Ovary (tissue), 9 donors: ENCODE measurements around the gene NDC1. TPM values are rescaled to one million over a fixed set of nuclear protein-coding genes. Genes with fewer than 3 reads are reported as not detected.
A peak's percentile ranks its signal among the peaks of the same experiment; 100 is the strongest.

Source experiments
- DNase-seq, 5 donors: peaks; one replicate each; pipeline ENCODE4 v3.0.0-alpha.2; 2019 to 2020
- H3K27ac ChIP-seq, 2 donors: fragments of 200-600 bp; one replicate each; pipeline versions ENCODE4 v1.5.1 to v1.8.0; 2019 to 2022
- H3K27me3 ChIP-seq: fragments of 200-600 bp; one replicate; pipeline ENCODE4 v1.8.0; 2022
- H3K36me3 ChIP-seq: fragments of 200-600 bp; sonication (generic); one replicate; pipeline ENCODE4 v1.5.1; 2019
- H3K4me1 ChIP-seq: one replicate; pipeline ENCODE4 v1.8.1; 2013; ENCODE audit warnings: mild to moderate bottlenecking, moderate library complexity; ENCODE audit not compliant: insufficient read depth
- H3K4me3 ChIP-seq: fragments of 200-600 bp; sonication (generic); one replicate; pipeline ENCODE4 v1.5.1; 2017
- H3K9me3 ChIP-seq, 2 donors: fragments of 200-600 bp in 1 of 2; sonication (generic) in 1 of 2; one replicate each; pipeline versions ENCODE4 v1.5.1 to v1.8.1; 2013 to 2019; ENCODE audit warnings: mild to moderate bottlenecking in 1 of 2, moderate library complexity in 1 of 2
- CTCF ChIP-seq, 3 donors: fragments of 450-650 bp in 2 of 3; fragments of 200-600 bp in 1 of 3; IDR thresholded peaks; one replicate each; pipeline versions ENCODE4 v1.5.1 to v1.8.0; 2016 to 2022; ENCODE audit warnings: antibody characterized with exemption in 3 of 3, mild to moderate bottlenecking in 1 of 3
- EP300 ChIP-seq: sonication (generic); formaldehyde crosslinking; IDR thresholded peaks from one replicate; pipeline ENCODE4 v1.6.1; 2017; ENCODE audit warnings: antibody characterized with exemption
- POLR2A ChIP-seq: fragments of 450-650 bp; IDR thresholded peaks from one replicate; pipeline ENCODE4 v1.6.1; 2017; ENCODE audit warnings: antibody characterized with exemption, mild to moderate bottlenecking, moderate library complexity
- WGBS, 3 donors: extraction: QIAGEN DNeasy Blood & Tissue Kit in 1 of 3; methylation state at CpG; one replicate each; pipeline versions ENCODE4 v1.1.5 to v1.1.7; 2013 to 2017; 5-methylcytosine and 5-hydroxymethylcytosine counted together
- intact Hi-C, 4 donors: fragments of 100-400 bp; cut with DNase I; formaldehyde crosslinking; loops; one replicate each; pipeline versions ENCODE4 v1.11.0 to v1.15.1; 2022 to 2023
- polyA plus RNA-seq, 2 donors: library from polyadenylated mRNA; stranded (reverse); fragments of 200-250 nt in 1 of 2; fragments of 350-450 nt in 1 of 2; fragmentation: Illumina TruSeq in 1 of 2; extraction: RNeasy Lipid Tissue Mini Kit (QIAGEN cat#74804) in 1 of 2; gene quantifications; one replicate each; pipeline ENCODE4 v1.2.3, GENCODE V29; 2013 to 2014
- total RNA-seq, 7 donors: library from RNA; depleted of rRNA in 2 of 7; stranded (reverse); fragments of >200 nt in 2 of 7; fragmentation: NEBNext Ultra II Directional in 3 of 7; extraction: Animal tissue kit (Norgen Biotek cat#: 25700) in 3 of 7; gene quantifications; one replicate each; pipeline versions ENCODE4 v1.1.0 to v1.2.4, GENCODE V29; 2016 to 2023
- donor health status: DM: no; HTN: no; CAD: no; lungs with moderate emphysema.
- donor health status: DM: no; HTN: no; CAD: no.
- donor health status: Bipolar disorder and iron deficiency.
- donor health status: DM: yes; HTN: yes; CAD: no.
- donor health status: DM: no; HTN: no; CAD: no.
- donor health status: DM: yes; HTN: yes; CAD: no.

The NDC1 gene
- total and polyA plus RNA-seq, 9 donors, result 4.3 to 11.9 (median 8.6) TPM

GRCh38 chr1:53740621-53741105 is 97.4 kb downstream of the NDC1 start:
- intact Hi-C loops, result no loop called here
- H3K4me3 ChIP-seq, result no peak overlapping the region
- WGBS, 3 donors, result 55 to 69% (median 57%) methylated on average over 8 of the region's 8 CpGs
- no peak overlapping the region for H3K27ac ChIP-seq
- no peaks in the 10 kb centered on the region for H3K36me3 ChIP-seq
- no peak for DNase-seq
- no peaks in the 10 kb centered on the region for H3K9me3 ChIP-seq
- TF ChIP-seq POLR2A (no peak), CTCF (IDR thresholded peaks at IDR 0.05) (no peak), EP300 (no peak)
- H3K27me3 ChIP-seq, result no peaks in the 10 kb centered on the region
- H3K4me1 ChIP-seq, result peaks cover 2% of the 10 kb centered on the region

- whole genome bisulfite sequencing, 3 donors, result 0% methylated on average over 23 to 72 of the region's 73 CpGs
- intact Hi-C loops, result no loop called here
- Histone ChIP-seq H3K4me3 (peak within 1 kb of the TSS; percentile 46), H3K27me3 (no peaks in the 10 kb centered on the region), H3K36me3 (no peaks in the 10 kb centered on the region), H3K27ac (no peak within 1 kb of the TSS), H3K9me3 (no peaks in the 10 kb centered on the region), H3K4me1 (peaks cover 2% of the 10 kb centered on the region)
- peak; percentile 54 to 83 (median 82) for DNase-seq
- TF ChIP-seq CTCF (IDR thresholded peaks at IDR 0.05), result no peak
- TF ChIP-seq EP300, result no peak
- TF ChIP-seq POLR2A, result no peak
These were observed 98.9 kb downstream of the NDC1 start, which contains the start of gene GLIS1 for GRCh38 chr1:53739109-53739681. Gene GLIS1, minus strand, starts transcription at chr1:53739164. Its CDS starts 1,100 bp downstream, at chr1:53738064.

- DNase-seq, result peak in 2 of 5 donors; percentile 18 to 27
- 1 to 3% (median 1%) methylated on average over 42 to 101 of the region's 101 CpGs for WGBS, 3 donors
- H3K9me3 ChIP-seq, result no peaks in the 10 kb centered on the region
- TF ChIP-seq CTCF (IDR thresholded peaks at IDR 0.05), result no peak
- TF ChIP-seq EP300, result no peak
- no peak for TF ChIP-seq POLR2A
- H3K4me1 ChIP-seq, result peaks cover 2% of the 10 kb centered on the region
- intact Hi-C loops, result no loop called here
- H3K4me3 ChIP-seq, result peak overlapping the region; percentile 46
- H3K27me3 ChIP-seq, result no peaks in the 10 kb centered on the region
- no peaks in the 10 kb centered on the region for H3K36me3 ChIP-seq
- H3K27ac ChIP-seq, result no peak overlapping the region
These were observed 99.6 kb downstream of the NDC1 start for GRCh38 chr1:53738205-53739108.

GRCh38 chr1:53737648-53738204 is 100.4 kb downstream of the NDC1 start:
- TF ChIP-seq CTCF (IDR thresholded peaks at IDR 0.05), result no peak
- TF ChIP-seq EP300, result no peak
- TF ChIP-seq POLR2A, result no peak
- WGBS, 3 donors, result 6 to 10% (median 9%) methylated on average over 34 to 58 of the region's 58 CpGs
- no peaks in the 10 kb centered on the region for H3K36me3 ChIP-seq
- peaks cover 2% of the 10 kb centered on the region for H3K4me1 ChIP-seq
- no peaks in the 10 kb centered on the region for H3K9me3 ChIP-seq
- no peak overlapping the region for H3K4me3 ChIP-seq
- H3K27me3 ChIP-seq, result no peaks in the 10 kb centered on the region
- intact Hi-C loops, result no loop called here
- no peak overlapping the region for H3K27ac ChIP-seq
- peak in 1 of 5 donors; percentile 33 for DNase-seq
